ENCODE measurements around the gene PEX11B. TPM values are rescaled to one million over a fixed set of nuclear protein-coding genes. Genes with fewer than 3 reads are reported as not detected.
A peak's percentile ranks its signal among the peaks of the same experiment; 100 is the strongest.

Gene PEX11B
- 10 to 100 TPM; 29.0 to 33.2 TPM for total RNA-seq

GRCh38 chr1:145918144-145918991, at the start of gene PEX11B:
TSS of gene PEX11B (minus strand) at chr1:145918717. CDS start at chr1:145918688, 29 bp downstream.
- Mint-ChIP-seq H3K9me3 (no peaks in the 10 kb centered on the region), H3K4me1 (peaks cover 47% of the 10 kb centered on the region), H3K36me3 (ENCODE audit: low read depth) (peaks cover 39% of the 10 kb centered on the region), H3K27ac (peak within 1 kb of the TSS; percentile 94), H3K4me3 (peak within 1 kb of the TSS; percentile 90), H3K27me3 (no peaks in the 10 kb centered on the region)
- POLR2A ChIA-PET, result interaction anchor here (0.6 to 4.6 kb wide), 25 partner anchors 8 to 133 kb away, joined by 3 to 73 read pairs (median 5); partner anchors contain the start of genes ANKRD34A, ITGA10, LIX1L and NUDT17
- CTCF ChIA-PET, result interaction anchor here (0.8 to 2.0 kb wide), 7 partner anchors 9 to 94 kb away, joined by 3 to 15 read pairs (median 4); partner anchors contain the start of genes NUDT17, PIAS3 and RBM8A
- DNase-seq, result peak; percentile 92

- Mint-ChIP-seq H3K27me3 (no peaks in the 10 kb centered on the region), H3K36me3 (ENCODE audit: low read depth) (peaks cover 17% of the 10 kb centered on the region), H3K9me3 (peaks cover 5% of the 10 kb centered on the region), H3K4me3 (no peak overlapping the region), H3K27ac (no peak overlapping the region), H3K4me1 (peaks cover 27% of the 10 kb centered on the region)
- no peak for DNase-seq
- POLR2A ChIA-PET, result interaction anchor here (1.0 to 6.2 kb wide), 5 partner anchors 9 to 85 kb away, joined by 3 to 38 read pairs (median 10); partner anchors contain the start of genes LIX1L, PEX11B and RBM8A
- CTCF ChIA-PET, result interaction anchor here (0.9 to 4.7 kb wide), 3 partner anchors 11 to 40 kb away, joined by 3 to 69 read pairs (median 4); partner anchors contain the start of gene RBM8A
Measured at GRCh38 chr1:145967288-145967687, 48.8 kb upstream of the PEX11B start.

- peaks cover 5% of the 10 kb centered on the region for H3K9me3 Mint-ChIP-seq
- CTCF ChIA-PET, result interaction anchor here (0.6 to 4.7 kb wide), 17 partner anchors 13 to 120 kb away, joined by 3 to 69 read pairs (median 6); partner anchors contain the start of genes ITGA10, NUDT17, PIAS3 and RBM8A
- POLR2A ChIA-PET, result interaction anchor here (1.0 to 12.6 kb wide), 30 partner anchors 8 to 684 kb away, joined by 3 to 264 read pairs (median 7); partner anchors contain the start of genes ANKRD35, NUDT17, PEX11B and PIAS3
- peak overlapping the region; percentile 79 for H3K27ac Mint-ChIP-seq
- H3K27me3 Mint-ChIP-seq, result no peaks in the 10 kb centered on the region
- H3K4me3 Mint-ChIP-seq, result peak overlapping the region; percentile 96
- no peak for DNase-seq
- H3K36me3 Mint-ChIP-seq (ENCODE audit: low read depth), result peaks cover 17% of the 10 kb centered on the region
- peaks cover 44% of the 10 kb centered on the region for H3K4me1 Mint-ChIP-seq
Measured at GRCh38 chr1:145965119-145965744, 46.7 kb upstream of the PEX11B start.

- peaks cover 3% of the 10 kb centered on the region for H3K27me3 Mint-ChIP-seq
- peaks cover 14% of the 10 kb centered on the region for H3K36me3 Mint-ChIP-seq (ENCODE audit: low read depth)
- peak; percentile 95 for DNase-seq
- ChIA-PET CTCF (interaction anchor here (0.6 to 4.7 kb wide), 19 partner anchors 12 to 119 kb away, joined by 3 to 69 read pairs (median 5); partner anchors contain the start of genes ITGA10, NUDT17, PIAS3 and RBM8A), POLR2A (interaction anchor here (0.9 to 12.6 kb wide), 35 partner anchors 9 to 684 kb away, joined by 3 to 264 read pairs (median 6); partner anchors contain the start of genes ANKRD35, HJV, NUDT17 and PEX11B)
- peak within 1 kb of the TSS; percentile 79 for H3K27ac Mint-ChIP-seq
- peak within 1 kb of the TSS; percentile 96 for H3K4me3 Mint-ChIP-seq
- H3K4me1 Mint-ChIP-seq, result peaks cover 48% of the 10 kb centered on the region
- H3K9me3 Mint-ChIP-seq, result peaks cover 5% of the 10 kb centered on the region
Measured at GRCh38 chr1:145964328-145965118, 46.0 kb upstream of the PEX11B start, which contains the start of the genes ANKRD34A and POLR3GL. TSS of gene ANKRD34A (minus strand) at chr1:145964575. CDS start at chr1:145961759, 2,816 bp downstream. TSS of gene POLR3GL (plus strand) at chr1:145964690. CDS start at chr1:145974866, 10,176 bp downstream.

GRCh38 chr1:145963265-145964019, 44.9 kb upstream of the PEX11B start:
- Mint-ChIP-seq H3K27me3 (peaks cover 5% of the 10 kb centered on the region), H3K36me3 (ENCODE audit: low read depth) (peaks cover 14% of the 10 kb centered on the region), H3K4me3 (peak overlapping the region; percentile 96), H3K27ac (peak overlapping the region; percentile 79), H3K4me1 (peaks cover 57% of the 10 kb centered on the region), H3K9me3 (peaks cover 5% of the 10 kb centered on the region)
- CTCF ChIA-PET, result interaction anchor here (0.8 to 4.7 kb wide), 12 partner anchors 15 to 118 kb away, joined by 3 to 69 read pairs (median 8); partner anchors contain the start of genes NUDT17, PIAS3, RBM8A and TXNIP
- no peak for DNase-seq
- POLR2A ChIA-PET, result interaction anchor here (0.9 to 12.6 kb wide), 28 partner anchors 8 to 140 kb away, joined by 3 to 264 read pairs (median 7); partner anchors contain the start of genes HJV, NUDT17, PEX11B and PIAS3

- Mint-ChIP-seq H3K36me3 (ENCODE audit: low read depth) (peaks cover 7% of the 10 kb centered on the region), H3K9me3 (peaks cover 2% of the 10 kb centered on the region), H3K27me3 (peaks cover 5% of the 10 kb centered on the region), H3K4me1 (peaks cover 62% of the 10 kb centered on the region), H3K4me3 (peak overlapping the region; percentile 96), H3K27ac (peak overlapping the region; percentile 79)
- ChIA-PET POLR2A (interaction anchor here (0.9 to 12.6 kb wide), 16 partner anchors 17 to 139 kb away, joined by 3 to 264 read pairs (median 6); partner anchors contain the start of genes PEX11B, PIAS3, POLR3C and RBM8A), CTCF (interaction anchor here (0.8 to 4.7 kb wide), 5 partner anchors 16 to 90 kb away, joined by 3 to 69 read pairs (median 6); partner anchors contain the start of gene RBM8A)
- peak; percentile 32 for DNase-seq
Measured at GRCh38 chr1:145962157-145963102, 43.9 kb upstream of the PEX11B start.

- Mint-ChIP-seq H3K27me3 (peaks cover 5% of the 10 kb centered on the region), H3K4me1 (peaks cover 65% of the 10 kb centered on the region), H3K36me3 (ENCODE audit: low read depth) (peaks cover 3% of the 10 kb centered on the region), H3K4me3 (peak overlapping the region; percentile 96), H3K9me3 (no peaks in the 10 kb centered on the region), H3K27ac (peak overlapping the region; percentile 66)
- ChIA-PET CTCF (interaction anchor here (1.5 kb wide), 2 partner anchors 18 to 35 kb away, joined by 6 read pairs; partner anchors contain the start of gene RBM8A), POLR2A (interaction anchor here (1.0 to 12.6 kb wide), 9 partner anchors 17 to 103 kb away, joined by 3 to 264 read pairs (median 26); partner anchors contain the start of genes PIAS3 and RBM8A)
- peak; percentile 61 for DNase-seq
Measured at GRCh38 chr1:145961425-145962156, 43.1 kb upstream of the PEX11B start.

GRCh38 chr1:145961109-145961424, 42.5 kb upstream of the PEX11B start:
- Mint-ChIP-seq H3K9me3 (no peaks in the 10 kb centered on the region), H3K4me1 (peaks cover 70% of the 10 kb centered on the region), H3K4me3 (peak overlapping the region; percentile 96), H3K27me3 (peaks cover 5% of the 10 kb centered on the region), H3K36me3 (ENCODE audit: low read depth) (peaks cover 3% of the 10 kb centered on the region), H3K27ac (no peak overlapping the region)
- no peak for DNase-seq
- CTCF ChIA-PET, result interaction anchor here (1.5 kb wide), 1 partner anchor 19 kb away, joined by 6 read pairs; no protein-coding TSS in a partner anchor
- POLR2A ChIA-PET, result interaction anchor here (5.1 to 12.6 kb wide), 2 partner anchors 33 to 75 kb away, joined by 45 to 264 read pairs; partner anchors contain the start of gene RBM8A

- POLR2A ChIA-PET, result interaction anchor here (0.5 to 12.6 kb wide), 4 partner anchors 33 to 115 kb away, joined by 3 to 264 read pairs (median 22); partner anchors contain the start of genes NUDT17, RBM8A and TXNIP
- CTCF ChIA-PET, result interaction anchor here (1.5 kb wide), 1 partner anchor 19 kb away, joined by 6 read pairs; no protein-coding TSS in a partner anchor
- Mint-ChIP-seq H3K9me3 (no peaks in the 10 kb centered on the region), H3K27ac (peak overlapping the region; percentile 44), H3K36me3 (ENCODE audit: low read depth) (peaks cover 3% of the 10 kb centered on the region), H3K27me3 (peaks cover 5% of the 10 kb centered on the region), H3K4me3 (peak overlapping the region; percentile 96), H3K4me1 (peaks cover 75% of the 10 kb centered on the region)
- DNase-seq, result peak; percentile 54
Measured at GRCh38 chr1:145960468-145961108, 42.1 kb upstream of the PEX11B start.

Measured in activated CD4-positive, alpha-beta memory T cell treated with anti-CD3 and anti-CD28 coated beads, Interleukin-2, amount 10 ng/mL, durations not matched to agents 7 days and 5 days (primary cell).